Activated B cell treated with CpG ODN at 0.5 μM for 24 hours (primary cell): ENCODE results near the gene MYCBPAP. TPM values are rescaled to one million over a fixed set of nuclear protein-coding genes. Genes with fewer than 3 reads are reported as not detected.

Experiments used
- ATAC-seq: fragments of 200-7000 bp; cut with Tn5 transposase; one replicate; pipeline ENCODE4 v1.10.0; 2021; ENCODE audit warnings: low read depth, mild to moderate bottlenecking, moderate library complexity
- CTCF ChIA-PET: fragments of 350-600 bp; sonication (Branson Sonifier 250); formaldehyde crosslinking; loops from one replicate; lab custom pipeline; 2021; ENCODE audit warnings: antibody characterized with exemption; lab: Charles Lee
- POLR2A ChIA-PET: fragments of 350-600 bp; sonication (Branson Sonifier 250); formaldehyde crosslinking; loops from one replicate; lab custom pipeline; 2021; ENCODE audit warnings: antibody characterized with exemption; lab: Charles Lee
- DNase-seq: peaks from one replicate; pipeline ENCODE4 v3.0.0; 2022
- H3K27ac Mint-ChIP-seq: one replicate; pipeline ENCODE4 v1.8.0; 2020; ENCODE audit warnings: mixed read lengths
- H3K27me3 Mint-ChIP-seq: one replicate; pipeline ENCODE4 v1.8.0; 2021; ENCODE audit warnings: mixed read lengths
- H3K36me3 Mint-ChIP-seq: one replicate; pipeline ENCODE4 v1.8.0; 2021; ENCODE audit warnings: low read depth, mixed read lengths
- H3K4me1 Mint-ChIP-seq: one replicate; pipeline ENCODE4 v1.8.0; 2021; ENCODE audit warnings: mixed read lengths
- H3K4me3 Mint-ChIP-seq: one replicate; pipeline ENCODE4 v1.8.0; 2020; ENCODE audit warnings: mild to moderate bottlenecking, mixed read lengths
- H3K9me3 Mint-ChIP-seq: one replicate; pipeline ENCODE4 v1.8.0; 2020; ENCODE audit warnings: mixed read lengths
- intact Hi-C: fragments of 100-400 bp; cut with micrococcal nuclease; formaldehyde crosslinking; loops from one replicate; pipeline ENCODE4 v1.15.1; 2024
- total RNA-seq: library from RNA; stranded (reverse); gene quantifications from 2 replicates; pipeline ENCODE4 v1.2.3, GENCODE V29; 2022
- TF ChIP-seq, protein P1 (sequence below): fragments of 200-600 bp; IDR thresholded peaks from one replicate; pipeline ENCODE4 v1.8.0; 2022; ENCODE audit warnings: antibody characterized with exemption, mild to moderate bottlenecking

The MYCBPAP gene
- total RNA-seq, 1 donor from 2014 or later = 2.3 TPM

DNA sequence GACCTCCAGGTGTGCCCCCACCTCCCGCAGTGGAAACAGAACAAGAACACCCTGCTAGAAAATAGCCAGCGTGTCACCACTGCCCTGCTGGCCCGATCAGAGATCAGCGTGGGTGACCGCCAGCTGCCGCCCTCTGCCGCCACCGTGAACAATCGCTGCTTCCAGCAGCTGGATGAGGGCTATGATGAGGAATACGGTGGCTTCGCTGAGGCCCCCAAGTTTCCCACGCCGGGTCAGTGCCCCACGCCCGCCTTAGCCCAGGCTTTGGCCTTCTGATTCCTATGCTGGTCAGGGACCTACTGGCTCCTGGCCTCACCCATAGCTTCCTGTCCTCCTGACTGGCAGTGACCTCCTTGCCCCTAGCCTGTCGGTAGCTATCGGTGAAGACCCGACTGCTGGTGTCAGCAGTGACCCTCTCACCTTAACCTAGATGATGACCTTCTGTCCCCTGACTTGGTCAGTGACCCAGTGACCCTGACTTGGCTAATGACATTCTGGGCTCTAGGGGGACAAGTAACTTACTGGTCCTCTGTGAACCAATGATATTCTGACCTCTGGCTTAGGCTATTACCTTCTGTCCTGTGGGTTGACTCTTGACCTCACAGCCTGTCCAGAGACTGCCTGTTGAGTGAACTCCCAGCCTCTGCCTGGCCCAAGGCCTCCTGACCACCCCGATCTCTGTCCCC, 41.2 kb downstream of the MYCBPAP start:
- Mint-ChIP-seq H3K4me1 (peaks cover 14% of the 10 kb centered on the region), H3K4me3 (no peak overlapping the region), H3K27me3 (no peaks in the 10 kb centered on the region), H3K27ac (no peak overlapping the region), H3K9me3 (no peaks in the 10 kb centered on the region), H3K36me3 (peaks cover 7% of the 10 kb centered on the region)
- CTCF ChIA-PET = interaction anchor here (1.6 kb wide), 1 partner anchor 76 kb away, joined by 7 read pairs; no protein-coding TSS in a partner anchor
- ATAC-seq (no peak), DNase-seq (no peak)
- POLR2A ChIA-PET = interaction anchor here (0.7 to 2.1 kb wide), 2 partner anchors 11 kb away, joined by 3 to 8 read pairs; partner anchors contain the start of gene CACNA1G
- TF ChIP-seq, protein P1, sequence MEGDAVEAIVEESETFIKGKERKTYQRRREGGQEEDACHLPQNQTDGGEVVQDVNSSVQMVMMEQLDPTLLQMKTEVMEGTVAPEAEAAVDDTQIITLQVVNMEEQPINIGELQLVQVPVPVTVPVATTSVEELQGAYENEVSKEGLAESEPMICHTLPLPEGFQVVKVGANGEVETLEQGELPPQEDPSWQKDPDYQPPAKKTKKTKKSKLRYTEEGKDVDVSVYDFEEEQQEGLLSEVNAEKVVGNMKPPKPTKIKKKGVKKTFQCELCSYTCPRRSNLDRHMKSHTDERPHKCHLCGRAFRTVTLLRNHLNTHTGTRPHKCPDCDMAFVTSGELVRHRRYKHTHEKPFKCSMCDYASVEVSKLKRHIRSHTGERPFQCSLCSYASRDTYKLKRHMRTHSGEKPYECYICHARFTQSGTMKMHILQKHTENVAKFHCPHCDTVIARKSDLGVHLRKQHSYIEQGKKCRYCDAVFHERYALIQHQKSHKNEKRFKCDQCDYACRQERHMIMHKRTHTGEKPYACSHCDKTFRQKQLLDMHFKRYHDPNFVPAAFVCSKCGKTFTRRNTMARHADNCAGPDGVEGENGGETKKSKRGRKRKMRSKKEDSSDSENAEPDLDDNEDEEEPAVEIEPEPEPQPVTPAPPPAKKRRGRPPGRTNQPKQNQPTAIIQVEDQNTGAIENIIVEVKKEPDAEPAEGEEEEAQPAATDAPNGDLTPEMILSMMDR = no peak
- intact Hi-C loops = loop anchor here (10.0 kb wide), 1 partner anchor 505 kb away; no protein-coding TSS in a partner anchor

DNA sequence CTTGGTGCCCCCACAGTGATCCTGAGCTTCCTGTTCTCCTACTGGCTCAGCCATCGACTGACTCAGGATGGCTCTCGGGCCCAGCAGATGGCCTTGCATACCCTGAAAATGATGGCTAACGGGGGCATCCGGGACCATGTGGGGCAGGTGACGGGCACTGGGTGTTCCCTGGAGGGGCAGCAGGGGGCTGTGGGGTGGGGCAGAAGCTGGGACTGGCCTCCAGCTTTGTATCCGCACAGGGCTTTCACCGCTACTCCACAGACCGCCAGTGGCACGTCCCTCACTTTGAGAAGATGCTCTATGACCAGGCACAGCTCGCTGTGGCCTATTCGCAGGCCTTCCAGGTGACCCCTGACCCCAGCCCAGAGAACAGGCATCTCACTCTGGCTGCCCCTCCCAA, 41.7 kb downstream of the MYCBPAP start:
- no peak for DNase-seq
- Mint-ChIP-seq H3K36me3 (peaks cover 11% of the 10 kb centered on the region), H3K4me1 (peaks cover 14% of the 10 kb centered on the region), H3K9me3 (no peaks in the 10 kb centered on the region), H3K27me3 (no peaks in the 10 kb centered on the region), H3K4me3 (no peak overlapping the region), H3K27ac (no peak overlapping the region)
- ChIA-PET POLR2A (interaction anchor here (2.1 kb wide), 1 partner anchor 10 kb away, joined by 8 read pairs; the partner anchor contains the start of gene CACNA1G), CTCF (interaction anchor here (0.8 to 1.6 kb wide), 3 partner anchors 10 to 145 kb away, joined by 3 to 7 read pairs (median 6); partner anchors contain the start of gene CACNA1G)
- intact Hi-C loops = loop anchor here (10.0 kb wide), 1 partner anchor 505 kb away; no protein-coding TSS in a partner anchor
- no peak for ATAC-seq
- TF ChIP-seq, protein P1 = no peak

DNA sequence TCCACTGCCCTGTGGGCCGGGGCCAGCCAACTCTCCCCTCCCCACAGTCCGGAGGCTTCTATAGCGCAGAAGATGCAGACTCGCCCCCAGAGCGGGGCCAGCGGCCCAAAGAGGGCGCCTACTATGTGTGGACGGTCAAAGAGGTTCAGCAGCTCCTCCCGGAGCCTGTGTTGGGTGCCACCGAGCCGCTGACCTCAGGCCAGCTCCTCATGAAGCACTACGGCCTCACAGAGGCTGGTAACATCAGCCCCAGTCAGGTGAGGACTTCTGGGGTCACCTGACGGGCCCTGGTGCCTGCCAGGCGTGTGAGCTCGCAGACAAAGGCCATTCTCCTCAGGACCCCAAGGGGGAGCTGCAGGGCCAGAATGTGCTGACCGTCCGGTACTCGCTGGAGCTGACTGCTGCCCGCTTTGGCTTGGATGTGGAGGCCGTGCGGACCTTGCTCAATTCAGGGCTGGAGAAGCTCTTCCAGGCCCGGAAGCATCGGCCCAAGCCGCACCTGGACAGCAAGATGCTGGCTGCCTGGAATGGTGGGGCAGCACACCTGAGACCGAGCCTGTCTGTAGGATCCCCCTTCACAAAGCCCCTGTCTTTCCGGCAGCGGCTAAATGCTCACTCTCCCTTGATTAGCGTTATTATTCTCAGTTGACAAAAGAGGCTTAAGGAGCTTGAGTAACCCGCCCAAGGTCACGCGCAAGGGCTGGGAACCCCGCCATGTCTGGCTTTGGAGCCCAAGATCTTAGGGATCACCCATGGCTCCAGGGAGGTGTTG, 42.6 kb downstream of the MYCBPAP start:
- Mint-ChIP-seq H3K4me3 (no peak overlapping the region), H3K36me3 (peaks cover 20% of the 10 kb centered on the region), H3K4me1 (peaks cover 14% of the 10 kb centered on the region), H3K27ac (no peak overlapping the region), H3K27me3 (no peaks in the 10 kb centered on the region), H3K9me3 (no peaks in the 10 kb centered on the region)
- CTCF ChIA-PET = interaction anchor here (0.8 to 1.6 kb wide), 4 partner anchors 9 to 144 kb away, joined by 3 to 7 read pairs (median 5); partner anchors contain the start of gene CACNA1G
- TF ChIP-seq, protein P1 = no peak
- POLR2A ChIA-PET = interaction anchor here (2.1 kb wide), 1 partner anchor 9 kb away, joined by 8 read pairs; the partner anchor contains the start of gene CACNA1G
- DNase-seq = no peak
- intact Hi-C loops = no loop called here
- ATAC-seq = no peak

DNA sequence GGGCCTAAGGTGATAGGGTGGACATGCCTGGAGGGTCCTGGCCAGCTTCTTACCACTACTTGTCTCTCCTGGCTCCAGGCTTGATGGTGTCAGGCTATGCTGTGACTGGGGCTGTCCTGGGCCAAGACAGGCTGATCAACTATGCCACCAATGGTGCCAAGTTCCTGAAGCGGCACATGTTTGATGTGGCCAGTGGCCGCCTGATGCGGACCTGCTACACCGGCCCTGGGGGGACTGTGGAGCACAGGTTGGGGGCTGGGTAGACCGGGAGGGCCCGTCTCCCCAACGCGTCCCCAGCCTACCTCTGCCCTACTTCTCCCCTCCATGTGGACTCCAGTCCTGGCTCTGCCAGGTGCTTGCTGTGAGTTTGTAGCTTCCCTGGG, 43.2 kb downstream of the MYCBPAP start:
- peaks cover 10% of the 10 kb centered on the region for H3K4me1 Mint-ChIP-seq
- no peak for ATAC-seq
- DNase-seq = no peak
- H3K4me3 Mint-ChIP-seq = no peak overlapping the region
- CTCF ChIA-PET = interaction anchor here (1.0 to 1.6 kb wide), 3 partner anchors 9 to 75 kb away, joined by 4 to 7 read pairs (median 6); partner anchors contain the start of gene CACNA1G
- TF ChIP-seq, protein P1 = no peak
- intact Hi-C loops = no loop called here
- no peaks in the 10 kb centered on the region for H3K9me3 Mint-ChIP-seq
- H3K36me3 Mint-ChIP-seq = peaks cover 20% of the 10 kb centered on the region
- POLR2A ChIA-PET = interaction anchor here (2.1 kb wide), 1 partner anchor 9 kb away, joined by 8 read pairs; the partner anchor contains the start of gene CACNA1G
- H3K27me3 Mint-ChIP-seq = no peaks in the 10 kb centered on the region
- H3K27ac Mint-ChIP-seq = no peak overlapping the region
